Neural progenitor cell (in vitro differentiated cells): ENCODE results near the gene NBEAL1.

Experiments used
- EZH2 ChIP-seq: fragments of 200-600 bp; sonication (generic); IDR thresholded peaks from 2 replicates; pipeline ENCODE4 v1.6.1; 2017; ENCODE audit warnings: antibody characterized with exemption, mild to moderate bottlenecking, moderate library complexity
- EZH2phosphoT487 ChIP-seq: fragments of 200-600 bp; sonication (generic); IDR thresholded peaks from 2 replicates; pipeline ENCODE4 v1.6.1; 2017; ENCODE audit warnings: antibody characterized with exemption
- TF ChIP-seq, protein P1 (sequence below): fragments of 200-600 bp; sonication (generic); IDR thresholded peaks from 2 replicates; pipeline ENCODE4 v1.5.1; 2017; ENCODE audit warnings: antibody characterized with exemption, mild to moderate bottlenecking

DNA sequence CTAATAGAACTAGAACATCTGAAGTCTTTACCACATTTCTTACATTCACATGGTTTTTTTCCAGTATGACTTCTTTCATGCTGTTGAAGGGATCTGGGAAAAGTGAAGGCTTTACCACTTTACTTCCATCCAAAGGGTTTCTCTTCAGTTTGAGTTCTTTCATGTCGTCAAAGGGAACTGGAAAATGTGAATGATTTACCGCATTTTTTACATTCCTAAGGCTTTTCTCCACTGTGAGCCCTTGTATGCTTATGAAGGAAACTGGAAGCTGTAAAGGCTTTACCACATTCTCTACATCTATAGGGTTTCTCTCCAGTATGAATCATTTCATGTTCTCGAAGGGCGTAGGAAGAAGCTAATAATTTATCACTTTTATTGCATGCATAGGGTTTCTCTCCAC lies 46.7 kb downstream of the NBEAL1 start:
- TF ChIP-seq EZH2 (no peak), EZH2phosphoT487 (no peak)
- TF ChIP-seq, protein P1, sequence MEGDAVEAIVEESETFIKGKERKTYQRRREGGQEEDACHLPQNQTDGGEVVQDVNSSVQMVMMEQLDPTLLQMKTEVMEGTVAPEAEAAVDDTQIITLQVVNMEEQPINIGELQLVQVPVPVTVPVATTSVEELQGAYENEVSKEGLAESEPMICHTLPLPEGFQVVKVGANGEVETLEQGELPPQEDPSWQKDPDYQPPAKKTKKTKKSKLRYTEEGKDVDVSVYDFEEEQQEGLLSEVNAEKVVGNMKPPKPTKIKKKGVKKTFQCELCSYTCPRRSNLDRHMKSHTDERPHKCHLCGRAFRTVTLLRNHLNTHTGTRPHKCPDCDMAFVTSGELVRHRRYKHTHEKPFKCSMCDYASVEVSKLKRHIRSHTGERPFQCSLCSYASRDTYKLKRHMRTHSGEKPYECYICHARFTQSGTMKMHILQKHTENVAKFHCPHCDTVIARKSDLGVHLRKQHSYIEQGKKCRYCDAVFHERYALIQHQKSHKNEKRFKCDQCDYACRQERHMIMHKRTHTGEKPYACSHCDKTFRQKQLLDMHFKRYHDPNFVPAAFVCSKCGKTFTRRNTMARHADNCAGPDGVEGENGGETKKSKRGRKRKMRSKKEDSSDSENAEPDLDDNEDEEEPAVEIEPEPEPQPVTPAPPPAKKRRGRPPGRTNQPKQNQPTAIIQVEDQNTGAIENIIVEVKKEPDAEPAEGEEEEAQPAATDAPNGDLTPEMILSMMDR = no peak
